Activated T-helper 9 cell treated with anti-CD3 and anti-CD28 coated beads, Interleukin-2, amount 50 U/mL, for 16 hours (primary cell): ENCODE results near the gene SORBS2.

Experiments
- DNase-seq: peaks from one replicate; pipeline ENCODE4 v3.0.0-alpha.2; 2020; ENCODE audit warnings: low read depth

Gene SORBS2

GRCh38 chr4:185738820-185739219 lies 73.2 kb downstream of the SORBS2 start:
- no peak for DNase-seq

DNA sequence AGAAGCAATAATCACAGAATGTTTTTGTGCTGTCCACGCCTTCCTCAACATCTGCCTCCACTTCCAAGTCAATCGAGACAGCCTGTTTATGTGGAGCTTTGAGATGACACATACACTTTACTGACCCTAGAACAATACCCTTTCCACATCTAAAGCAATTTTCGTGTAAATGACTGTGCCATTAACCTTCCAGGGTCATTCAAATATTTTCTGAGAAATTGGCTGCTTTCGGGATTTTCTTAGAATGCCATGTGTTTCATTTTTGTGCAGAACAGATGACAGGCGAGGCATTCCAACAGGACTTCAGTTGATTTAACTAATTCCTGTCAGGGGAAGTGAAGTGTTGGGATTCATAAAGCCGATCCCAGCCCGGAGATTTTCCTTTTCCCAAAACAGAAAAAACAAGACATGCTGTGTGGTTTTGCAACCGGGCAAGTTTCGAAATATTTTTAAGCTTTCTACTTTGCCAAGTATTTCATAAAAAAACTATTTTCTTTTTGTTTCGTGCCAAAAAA lies 73.9 kb downstream of the SORBS2 start:
- DNase-seq = no peak

DNA sequence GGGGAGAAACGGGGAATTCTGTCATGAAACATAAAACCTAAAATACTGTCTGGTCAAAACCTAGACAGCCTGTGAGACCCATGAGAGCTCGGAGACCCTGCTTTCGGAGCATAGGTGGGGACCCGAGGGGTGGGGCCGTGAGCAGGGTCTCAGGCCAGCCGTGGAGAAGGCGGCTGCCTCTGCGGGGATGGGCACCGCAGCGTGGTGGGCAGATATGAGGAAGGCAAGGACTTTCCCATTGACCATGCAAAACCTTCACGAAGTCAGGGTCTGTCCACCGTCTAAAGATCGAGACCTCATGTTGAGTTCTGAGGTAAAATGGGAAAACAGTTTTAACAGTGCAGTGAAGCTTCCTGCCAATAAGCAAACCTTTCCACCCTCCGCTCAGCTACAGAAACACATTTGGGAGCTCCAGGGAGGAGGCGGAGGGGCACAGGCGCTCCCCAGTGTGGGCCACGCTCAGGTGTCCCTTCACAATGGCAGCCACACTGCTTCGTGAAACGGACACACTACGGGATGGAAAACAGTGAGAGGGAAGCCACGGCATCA lies 74.4 kb downstream of the SORBS2 start:
- no peak for DNase-seq

GRCh38 chr4:185736882-185737281 lies 75.1 kb downstream of the SORBS2 start:
- DNase-seq = no peak

DNA sequence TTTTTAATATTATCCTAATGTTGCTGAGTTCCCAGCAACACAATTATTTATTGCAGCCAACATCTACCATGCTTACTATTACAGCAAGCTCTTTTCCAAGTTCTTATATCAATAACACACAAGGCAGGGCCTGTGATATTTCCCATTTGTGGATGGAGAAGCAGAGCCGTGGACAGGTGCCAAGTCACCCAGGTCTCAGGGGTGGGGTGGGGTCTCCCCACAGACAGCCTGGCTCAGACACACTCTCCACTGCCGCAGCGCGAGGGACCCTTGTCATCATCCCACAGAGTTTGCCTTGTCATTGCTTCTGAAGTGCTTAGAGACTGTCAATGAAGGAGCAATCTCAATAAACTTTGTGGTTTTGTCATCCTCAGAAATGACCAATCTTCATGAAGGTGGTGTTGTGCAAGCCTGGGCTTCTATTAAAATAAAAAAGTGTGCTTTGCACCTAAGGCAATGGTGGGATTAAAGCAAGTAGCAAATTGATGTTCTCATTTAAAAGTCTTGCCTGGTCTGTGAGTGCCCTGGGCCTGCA lies 76.1 kb downstream of the SORBS2 start:
- no peak for DNase-seq

GRCh38 chr4:185734930-185735329 lies 77.1 kb downstream of the SORBS2 start:
- DNase-seq = no peak

- no peak for DNase-seq
These were observed 77.8 kb downstream of the SORBS2 start for GRCh38 chr4:185734214-185734613.

DNA sequence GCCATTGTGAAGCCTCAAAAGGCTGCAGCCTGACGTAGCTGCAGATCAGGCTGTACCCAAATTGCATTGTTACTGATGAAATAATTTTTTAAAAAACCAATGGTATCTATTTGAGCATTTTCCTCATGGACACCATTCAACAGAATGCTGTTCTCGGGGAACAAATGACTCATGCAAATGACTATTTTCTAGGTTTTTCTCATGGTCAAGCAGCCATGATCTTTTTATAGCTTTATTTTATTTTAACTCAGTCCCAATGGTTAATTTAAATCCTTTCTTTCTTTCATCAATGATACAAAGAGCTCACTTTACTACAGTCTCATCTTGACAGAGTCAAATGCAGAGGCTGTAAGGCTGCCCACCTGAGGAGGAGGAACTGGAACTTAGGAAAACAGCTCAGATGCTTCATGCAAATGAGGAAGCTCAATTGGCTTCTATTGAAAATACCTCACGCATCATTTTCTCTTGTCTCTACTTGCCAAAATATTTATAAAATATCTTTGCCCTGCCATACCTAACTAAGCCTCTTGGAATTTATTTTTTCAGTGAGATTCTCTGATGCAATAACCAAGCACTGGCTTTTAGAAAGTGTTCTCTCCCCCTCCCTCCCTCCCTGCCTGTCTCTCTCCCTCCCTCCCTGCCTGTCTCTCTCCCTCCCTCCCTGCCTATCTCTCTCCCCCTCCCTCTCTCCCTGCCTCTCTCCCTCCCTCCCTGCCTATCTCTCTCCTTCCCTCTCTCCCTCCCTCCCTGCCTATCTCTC lies 81.0 kb downstream of the SORBS2 start:
- DNase-seq = no peak

- DNase-seq = no peak
These were observed 81.6 kb downstream of the SORBS2 start for GRCh38 chr4:185730387-185730786.

GRCh38 chr4:185729391-185729804 lies 82.6 kb downstream of the SORBS2 start:
- DNase-seq = no peak

GRCh38 chr4:185728893-185729292 lies 83.1 kb downstream of the SORBS2 start:
- no peak for DNase-seq

GRCh38 chr4:185726931-185727330 lies 85.1 kb downstream of the SORBS2 start:
- DNase-seq = no peak

GRCh38 chr4:185723631-185724260 lies 88.2 kb downstream of the SORBS2 start:
- DNase-seq = no peak

GRCh38 chr4:185722029-185722316 lies 90.0 kb downstream of the SORBS2 start:
- no peak for DNase-seq

- DNase-seq = no peak
These were observed 90.6 kb downstream of the SORBS2 start for GRCh38 chr4:185721190-185722028.

- no peak for DNase-seq
These were observed 92.5 kb downstream of the SORBS2 start for GRCh38 chr4:185719500-185719858.

- DNase-seq = no peak
These were observed 93.2 kb downstream of the SORBS2 start for GRCh38 chr4:185718578-185719499.

DNA sequence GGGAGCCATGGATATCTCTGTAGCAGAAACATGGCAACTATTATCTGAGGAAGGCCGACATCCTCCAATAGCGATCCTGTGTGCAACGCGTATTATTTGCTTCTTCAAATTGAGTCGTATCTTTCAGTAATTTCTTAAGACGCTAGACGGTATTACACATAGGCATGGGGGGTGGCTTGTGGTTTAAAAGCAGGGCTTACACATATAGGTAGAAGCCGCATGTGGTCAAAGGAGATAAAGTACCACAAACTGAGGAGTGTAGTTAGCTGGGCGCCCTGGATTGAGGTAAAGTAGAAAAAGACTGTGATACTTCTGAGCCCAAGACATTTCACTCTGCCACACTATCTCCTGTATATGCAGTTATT lies 94.6 kb downstream of the SORBS2 start:
- no peak for DNase-seq

GRCh38 chr4:185716577-185717376 lies 95.2 kb downstream of the SORBS2 start:
- DNase-seq = no peak

DNA sequence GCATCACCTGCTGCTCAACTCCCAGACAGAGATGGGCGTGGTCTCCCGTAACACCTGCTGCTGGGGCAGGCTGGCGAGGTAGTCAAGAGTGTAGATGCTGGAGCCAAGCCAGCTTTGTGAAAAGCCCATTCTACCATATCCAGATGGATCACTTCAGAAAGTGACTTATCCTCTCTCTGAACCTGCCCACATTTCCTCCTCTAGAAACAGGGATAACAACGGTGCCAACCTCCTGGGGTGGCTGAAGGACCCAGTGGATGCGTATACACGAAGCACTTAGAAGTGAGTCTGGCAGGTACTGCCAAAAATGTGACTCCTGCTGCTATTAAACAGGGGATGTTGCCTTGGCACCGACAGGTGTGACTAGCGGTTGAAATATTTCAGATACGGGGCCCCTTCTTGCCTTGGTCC lies 95.8 kb downstream of the SORBS2 start:
- DNase-seq = no peak
